HEK293 (cell line): ENCODE data around the gene CXADR.

ENCODE experiments used
- ZBTB21 ChIP-seq: fragments of 450-650 bp; formaldehyde crosslinking; IDR thresholded peaks from 2 replicates; pipeline ENCODE4 v1.5.1; 2017; ENCODE audit warnings: missing biosample characterization, missing genetic modification characterization
- ZFP3 ChIP-seq: fragments of 450-650 bp; formaldehyde crosslinking; IDR thresholded peaks from 2 replicates; pipeline ENCODE4 v1.5.1; 2016; ENCODE audit warnings: low read depth, missing biosample characterization, missing genetic modification characterization
- ZNF10 ChIP-seq: fragments of 450-650 bp; formaldehyde crosslinking; IDR thresholded peaks from 2 replicates; pipeline ENCODE4 v1.5.1; 2017; ENCODE audit warnings: missing biosample characterization, missing genetic modification characterization
- ZNF2 ChIP-seq: fragments of 450-650 bp; formaldehyde crosslinking; IDR thresholded peaks from 2 replicates; pipeline ENCODE4 v1.5.1; 2016; ENCODE audit warnings: missing biosample characterization, missing genetic modification characterization
- ZNF707 ChIP-seq: fragments of 450-650 bp; formaldehyde crosslinking; IDR thresholded peaks from 2 replicates; pipeline ENCODE4 v1.5.1; 2016; ENCODE audit warnings: missing biosample characterization, missing genetic modification characterization
- ZNF747 ChIP-seq: fragments of 450-650 bp; formaldehyde crosslinking; IDR thresholded peaks from 2 replicates; pipeline ENCODE4 v1.5.1; 2016; ENCODE audit warnings: missing biosample characterization, missing genetic modification characterization
- TF ChIP-seq, protein P1 (sequence below): fragments of 450-650 bp; formaldehyde crosslinking; IDR thresholded peaks from 2 replicates; pipeline ENCODE4 v1.5.1; 2016; ENCODE audit warnings: missing biosample characterization, missing genetic modification characterization

DNA sequence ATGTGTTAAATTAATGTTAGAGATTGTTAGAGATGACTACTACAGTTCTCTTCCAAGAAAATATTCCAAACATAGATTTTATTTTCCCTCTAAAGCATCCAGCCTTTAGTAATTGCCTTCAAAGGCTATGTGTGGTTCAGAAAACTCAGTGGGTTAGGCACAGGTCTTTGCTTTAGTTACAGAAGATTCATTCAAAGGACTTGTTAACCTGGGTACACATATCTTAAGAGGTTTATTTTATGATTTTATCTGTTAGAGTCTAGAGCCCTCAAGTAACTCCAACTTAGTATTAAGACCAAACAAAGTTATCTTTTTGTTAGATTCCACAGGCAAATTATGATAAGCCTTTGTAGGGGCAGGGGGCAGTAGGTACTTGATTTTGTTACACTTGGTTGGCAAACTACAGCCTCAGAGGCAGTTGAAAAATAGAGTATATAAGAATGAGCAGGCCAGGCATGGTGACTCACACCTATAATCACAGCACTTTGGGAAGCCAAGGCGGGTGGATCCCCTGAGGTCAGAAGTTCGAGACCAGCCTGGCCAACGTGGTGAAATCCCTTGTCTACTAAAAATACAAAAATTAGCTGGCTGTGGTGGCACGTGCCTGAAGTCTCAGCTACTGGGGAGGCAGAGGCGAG is 37.9 kb downstream of the CXADR start:
- no peak for TF ChIP-seq ZNF747 (tag by site-specific recombination)
- no peak for TF ChIP-seq ZBTB21
- TF ChIP-seq, protein P1, sequence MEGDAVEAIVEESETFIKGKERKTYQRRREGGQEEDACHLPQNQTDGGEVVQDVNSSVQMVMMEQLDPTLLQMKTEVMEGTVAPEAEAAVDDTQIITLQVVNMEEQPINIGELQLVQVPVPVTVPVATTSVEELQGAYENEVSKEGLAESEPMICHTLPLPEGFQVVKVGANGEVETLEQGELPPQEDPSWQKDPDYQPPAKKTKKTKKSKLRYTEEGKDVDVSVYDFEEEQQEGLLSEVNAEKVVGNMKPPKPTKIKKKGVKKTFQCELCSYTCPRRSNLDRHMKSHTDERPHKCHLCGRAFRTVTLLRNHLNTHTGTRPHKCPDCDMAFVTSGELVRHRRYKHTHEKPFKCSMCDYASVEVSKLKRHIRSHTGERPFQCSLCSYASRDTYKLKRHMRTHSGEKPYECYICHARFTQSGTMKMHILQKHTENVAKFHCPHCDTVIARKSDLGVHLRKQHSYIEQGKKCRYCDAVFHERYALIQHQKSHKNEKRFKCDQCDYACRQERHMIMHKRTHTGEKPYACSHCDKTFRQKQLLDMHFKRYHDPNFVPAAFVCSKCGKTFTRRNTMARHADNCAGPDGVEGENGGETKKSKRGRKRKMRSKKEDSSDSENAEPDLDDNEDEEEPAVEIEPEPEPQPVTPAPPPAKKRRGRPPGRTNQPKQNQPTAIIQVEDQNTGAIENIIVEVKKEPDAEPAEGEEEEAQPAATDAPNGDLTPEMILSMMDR (tag by site-specific recombination): no peak
- TF ChIP-seq ZNF707 (tag by site-specific recombination): no peak
- no peak for TF ChIP-seq ZFP3
- TF ChIP-seq ZNF2 (tag by site-specific recombination): no peak
- no peak for TF ChIP-seq ZNF10 (tag by site-specific recombination)
